Measurements from ENCODE around the gene DAAM1. TPM values are rescaled to one million over a fixed set of nuclear protein-coding genes. Genes with fewer than 3 reads are reported as not detected.

Gene DAAM1
- 11.1 and 18.5 TPM in 2 replicates for total RNA-seq

GRCh38 chr14:59188461-59189090 is at the start of gene DAAM1:
Gene DAAM1, plus strand, starts transcription at chr14:59188667. Its CDS starts 74,811 bp downstream, at chr14:59263478.
- intact Hi-C loops (cut with micrococcal nuclease) = loop anchor here (1.0 to 2.0 kb wide), 17 partner anchors 61 to 1798 kb away; partner anchors contain the start of genes ACTR10, ARID4A, CCDC175 and DACT1

GRCh38 chr14:59139324-59139723 is 49.1 kb upstream of the DAAM1 start:
- intact Hi-C loops (cut with micrococcal nuclease) = no loop called here

GRCh38 chr14:59140106-59140843 is 48.2 kb upstream of the DAAM1 start:
- intact Hi-C loops (cut with micrococcal nuclease) = no loop called here

GRCh38 chr14:59146484-59146883 is 42.0 kb upstream of the DAAM1 start:
- intact Hi-C loops (cut with micrococcal nuclease) = no loop called here

- intact Hi-C loops (cut with micrococcal nuclease) = no loop called here
Observed at GRCh38 chr14:59147007-59147406, 41.5 kb upstream of the DAAM1 start.

GRCh38 chr14:59148334-59148900 is 40.0 kb upstream of the DAAM1 start:
- intact Hi-C loops (cut with micrococcal nuclease) = no loop called here

- intact Hi-C loops (cut with micrococcal nuclease) = no loop called here
Observed at GRCh38 chr14:59150990-59151389, 37.5 kb upstream of the DAAM1 start.

GRCh38 chr14:59154373-59154772 is 34.1 kb upstream of the DAAM1 start:
- intact Hi-C loops (cut with micrococcal nuclease) = no loop called here

- intact Hi-C loops (cut with micrococcal nuclease) = no loop called here
Observed at GRCh38 chr14:59155886-59156285, 32.6 kb upstream of the DAAM1 start.

- intact Hi-C loops (cut with micrococcal nuclease) = no loop called here
Observed at GRCh38 chr14:59159169-59159568, 29.3 kb upstream of the DAAM1 start.

GRCh38 chr14:59160506-59160905 is 28.0 kb upstream of the DAAM1 start:
- intact Hi-C loops (cut with micrococcal nuclease) = no loop called here

- intact Hi-C loops (cut with micrococcal nuclease) = no loop called here
Observed at GRCh38 chr14:59161561-59162175, 26.8 kb upstream of the DAAM1 start.

GRCh38 chr14:59166258-59166657 is 22.2 kb upstream of the DAAM1 start:
- intact Hi-C loops (cut with micrococcal nuclease) = no loop called here

GRCh38 chr14:59175404-59175803 is 13.1 kb upstream of the DAAM1 start:
- intact Hi-C loops (cut with micrococcal nuclease) = no loop called here

GRCh38 chr14:59176765-59177164 is 11.7 kb upstream of the DAAM1 start:
- intact Hi-C loops (cut with micrococcal nuclease) = no loop called here

- intact Hi-C loops (cut with micrococcal nuclease) = no loop called here
Observed at GRCh38 chr14:59177262-59177661, 11.2 kb upstream of the DAAM1 start.

- intact Hi-C loops (cut with micrococcal nuclease) = no loop called here
Observed at GRCh38 chr14:59181791-59182190, 6.7 kb upstream of the DAAM1 start.

- intact Hi-C loops (cut with micrococcal nuclease) = no loop called here
Observed at GRCh38 chr14:59182641-59183040, 5.8 kb upstream of the DAAM1 start.

- intact Hi-C loops (cut with micrococcal nuclease) = no loop called here
Observed at GRCh38 chr14:59183150-59183549, 5.3 kb upstream of the DAAM1 start.

- intact Hi-C loops (cut with micrococcal nuclease) = no loop called here
Observed at GRCh38 chr14:59184396-59184795, 4.1 kb upstream of the DAAM1 start.

GRCh38 chr14:59185676-59186075 is 2.8 kb upstream of the DAAM1 start:
- intact Hi-C loops (cut with micrococcal nuclease) = no loop called here

GRCh38 chr14:59186306-59186705 is 2.2 kb upstream of the DAAM1 start:
- intact Hi-C loops (cut with micrococcal nuclease) = no loop called here

Measured in T-helper 1 cell treated with Interleukin-12 subunit alpha and Interleukin-12 subunit beta and Interleukin-4 antibody, amounts not matched to agents 30 ng/mL and 1 ng/mL, for 36 hours (primary cell).